Left ventricle myocardium superior (tissue), 1 donor: ENCODE results near the gene FUS. TPM values are rescaled to one million over a fixed set of nuclear protein-coding genes. Genes with fewer than 3 reads are reported as not detected.

Source experiments
- ATAC-seq: fragments of 200-7000 bp; cut with Tn5 transposase; one replicate; pipeline ENCODE4 v1.9.1; 2020; ENCODE audit warnings: mild to moderate bottlenecking, moderate library complexity
- DNase-seq: peaks from one replicate; pipeline ENCODE4 v3.0.0-alpha.2; 2020
- intact Hi-C: fragments of 100-400 bp; cut with micrococcal nuclease; formaldehyde crosslinking; loops from one replicate; pipeline ENCODE4 v1.11.0; 2022
- total RNA-seq: library from RNA; stranded (reverse); fragmentation: NEBNext Ultra II Directional; extraction: Animal tissue kit (Norgen Biotek cat#: 25700); gene quantifications from one replicate; pipeline ENCODE4 v1.2.1, GENCODE V29; 2021
- donor health status: DM: no; HTN: yes; CAD: no; lungs with severe emphysema.

FUS gene
- total RNA-seq, 1 donor from 2014 or later = 84.8 TPM

DNA sequence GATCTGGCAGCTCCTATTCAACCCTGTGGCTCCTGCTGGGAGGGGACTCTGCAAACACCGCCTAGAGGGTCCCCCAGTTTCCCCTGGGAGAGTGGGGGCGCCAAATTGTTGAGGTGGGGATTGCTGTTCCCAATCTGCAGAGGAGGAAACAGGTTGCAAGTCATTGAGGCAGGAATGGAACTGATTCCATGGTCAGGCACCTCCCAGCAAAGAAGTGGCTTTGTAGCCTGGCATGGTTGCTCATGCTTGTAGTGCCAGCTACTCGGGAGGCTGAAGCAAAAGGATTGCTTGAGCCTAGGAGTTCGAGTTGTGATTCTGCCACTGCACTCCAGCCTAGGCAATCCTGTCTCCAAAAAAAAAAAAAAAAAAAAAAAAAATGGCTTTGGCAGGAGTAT is 37.2 kb downstream of the FUS start:
- DNase-seq = no peak
- intact Hi-C loops = no loop called here
- no peak for ATAC-seq

- no peak for DNase-seq
- intact Hi-C loops = no loop called here
- no peak for ATAC-seq
Measured at GRCh38 chr16:31219154-31219741, 39.3 kb downstream of the FUS start.

GRCh38 chr16:31221357-31222160 is 41.6 kb downstream of the FUS start:
- no peak for ATAC-seq
- DNase-seq = no peak
- intact Hi-C loops = no loop called here

GRCh38 chr16:31223044-31223443 is 43.1 kb downstream of the FUS start:
- intact Hi-C loops = no loop called here
- no peak for DNase-seq
- no peak for ATAC-seq

GRCh38 chr16:31224092-31224955 is 44.4 kb downstream of the FUS start:
- DNase-seq (no peak), ATAC-seq (no peak)
- intact Hi-C loops = no loop called here

- no peak for DNase-seq
- intact Hi-C loops = no loop called here
- ATAC-seq = no peak
Measured at GRCh38 chr16:31225193-31225592, 45.3 kb downstream of the FUS start.

DNA sequence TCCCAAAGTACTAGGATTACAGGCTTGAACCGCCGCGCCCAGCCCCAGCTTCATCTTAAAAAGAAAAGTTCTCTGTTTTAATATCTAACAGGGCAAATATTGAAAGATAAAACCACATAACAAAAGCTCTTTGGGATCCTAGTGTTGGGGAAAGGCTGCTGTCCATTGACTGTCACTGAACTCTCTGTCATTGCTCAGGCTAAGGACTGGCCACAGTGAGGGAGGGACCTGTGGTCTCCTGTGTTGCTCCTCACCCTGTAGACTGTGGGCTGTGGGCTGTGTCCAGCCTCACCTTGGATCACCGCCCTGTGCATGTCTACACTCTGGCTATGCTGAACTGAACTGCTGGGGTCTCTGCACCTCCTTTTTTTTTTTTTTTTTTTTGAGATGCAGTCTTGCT is 48.3 kb downstream of the FUS start:
- ATAC-seq (no peak), DNase-seq (no peak)
- intact Hi-C loops = no loop called here

- intact Hi-C loops = no loop called here
- ATAC-seq (no peak), DNase-seq (no peak)
Measured at GRCh38 chr16:31229501-31229900, 49.6 kb downstream of the FUS start.

- ATAC-seq (no peak), DNase-seq (no peak)
- intact Hi-C loops = no loop called here
Measured at GRCh38 chr16:31238041-31238440, 58.1 kb downstream of the FUS start.

Other genes starting within 250 kb of the FUS start
- gene ORAI3, start 231.1 kb upstream of the FUS start, total RNA-seq = 10.8 TPM
- 11.0 TPM for gene SETD1A, start 222.4 kb upstream of the FUS start, total RNA-seq
- gene HSD3B7, start 194.9 kb upstream of the FUS start, total RNA-seq = 7.4 TPM
- gene STX1B, start 169.5 kb upstream of the FUS start, total RNA-seq = 0.40 TPM
- 42.4 TPM for gene STX4, start 146.6 kb upstream of the FUS start, total RNA-seq
- gene ZNF668, start 105.9 kb upstream of the FUS start, total RNA-seq = 3.9 TPM
- 9.9 TPM for gene ZNF646, start 105.7 kb upstream of the FUS start, total RNA-seq
- 0.87 TPM for gene PRSS53, start 91.2 kb upstream of the FUS start, total RNA-seq
- 39.9 TPM for gene VKORC1, start 85.3 kb upstream of the FUS start, total RNA-seq
- gene BCKDK, start 71.8 kb upstream of the FUS start, total RNA-seq = 90.5 TPM
- 77.4 TPM for gene KAT8, start 62.5 kb upstream of the FUS start, total RNA-seq
- gene PRSS8, start 44.4 kb upstream of the FUS start, total RNA-seq = not detected
- 2.7 TPM for gene PRSS36, start 30.1 kb upstream of the FUS start, total RNA-seq
- gene PYCARD, start 22.6 kb downstream of the FUS start, total RNA-seq = 7.4 TPM
- gene TRIM72, start 34.0 kb downstream of the FUS start, total RNA-seq = 0.40 TPM
- gene PYDC1, start 37.0 kb downstream of the FUS start, total RNA-seq = not detected
- 7.1 TPM for gene ITGAM, start 79.8 kb downstream of the FUS start, total RNA-seq
- gene ITGAX, start 175.0 kb downstream of the FUS start, total RNA-seq = 3.2 TPM
- not detected for gene ITGAD, start 213.2 kb downstream of the FUS start, total RNA-seq
- 1,516 TPM for gene COX6A2, start 248.2 kb downstream of the FUS start, total RNA-seq